H9 (cell line): ENCODE measurements around the gene DYNLRB1. TPM values are rescaled to one million over a fixed set of nuclear protein-coding genes. Genes with fewer than 3 reads are reported as not detected.
"Not testable (repeated sequence)": the region's sequence is repeated elsewhere in the genome, so short reads cannot be mapped to it uniquely, and the experiment has no call there.

ENCODE experiments used
- DNase-seq: peaks from one replicate; pipeline ENCODE4 v3.0.0-alpha.2; 2017
- H2AFZ ChIP-seq: one replicate; pipeline ENCODE4 v1.6.1; 2013; ENCODE audit warnings: mild to moderate bottlenecking, low read length, control low read depth, moderate library complexity
- H2AK5ac ChIP-seq: 2 replicates; pipeline ENCODE4 v1.6.1; 2013; ENCODE audit warnings: low read length, control low read depth, mixed read lengths; ENCODE audit not compliant: insufficient read length
- H2BK120ac ChIP-seq: one replicate; pipeline ENCODE4 v1.6.1; 2013; ENCODE audit warnings: low read depth, mild to moderate bottlenecking, low read length, control low read depth, inconsistent platforms; ENCODE audit not compliant: poor library complexity, severe bottlenecking
- H2BK12ac ChIP-seq: 2 replicates; pipeline ENCODE4 v1.6.1; 2013; ENCODE audit warnings: low read length, control low read depth, mixed read lengths, low read depth; ENCODE audit not compliant: insufficient read length
- H2BK15ac ChIP-seq: 2 replicates; pipeline ENCODE4 v1.6.1; 2013; ENCODE audit warnings: low read depth, low read length, control low read depth
- H2BK20ac ChIP-seq: one replicate; pipeline ENCODE4 v1.6.1; 2013; ENCODE audit warnings: low read depth, mild to moderate bottlenecking, low read length, control low read depth, inconsistent platforms; ENCODE audit not compliant: poor library complexity, severe bottlenecking
- H2BK5ac ChIP-seq: 2 replicates; pipeline ENCODE4 v1.6.1; 2013; ENCODE audit warnings: low read length, control low read depth, mixed read lengths; ENCODE audit not compliant: insufficient read length
- H3K14ac ChIP-seq: 2 replicates; pipeline ENCODE4 v1.6.1; 2013; ENCODE audit warnings: low read length, control low read depth; ENCODE audit not compliant: insufficient read depth
- H3K18ac ChIP-seq: 2 replicates; pipeline ENCODE4 v1.6.1; 2013; ENCODE audit warnings: low read depth, mild to moderate bottlenecking, mixed read lengths, low read length, control low read depth; ENCODE audit not compliant: insufficient read length
- H3K23ac ChIP-seq: 2 replicates; pipeline ENCODE4 v1.6.1; 2013; ENCODE audit warnings: low read length, control low read depth, mixed read lengths, low read depth; ENCODE audit not compliant: insufficient read length
- H3K23me2 ChIP-seq: 2 replicates; pipeline ENCODE4 v1.6.1; 2013; ENCODE audit warnings: low read depth, mild to moderate bottlenecking, mixed read lengths, low read length, control low read depth; ENCODE audit not compliant: insufficient read length, poor library complexity, severe bottlenecking
- H3K27ac ChIP-seq: 2 replicates; pipeline ENCODE4 v1.5.1; 2013; ENCODE audit warnings: low read length, control low read depth, mixed read lengths, low read depth; ENCODE audit not compliant: insufficient read length
- H3K27me3 ChIP-seq: 2 replicates; pipeline ENCODE4 v1.6.1; 2013; ENCODE audit warnings: low read length, control low read depth, inconsistent platforms; ENCODE audit not compliant: insufficient read depth
- H3K4ac ChIP-seq: 2 replicates; pipeline ENCODE4 v1.6.1; 2013; ENCODE audit warnings: low read depth, mild to moderate bottlenecking, control low read depth, inconsistent platforms, low read length, moderate library complexity
- H3K4me1 ChIP-seq: 2 replicates; pipeline ENCODE4 v1.6.1; 2013; ENCODE audit warnings: low read length, control low read depth, inconsistent platforms; ENCODE audit not compliant: insufficient read depth
- H3K4me2 ChIP-seq: 2 replicates; pipeline ENCODE4 v1.6.1; 2013; ENCODE audit warnings: low read length, control low read depth, mixed read lengths; ENCODE audit not compliant: insufficient read length, insufficient read depth
- H3K56ac ChIP-seq: 2 replicates; pipeline ENCODE4 v1.6.1; 2013; ENCODE audit warnings: low read depth, mild to moderate bottlenecking, mixed read lengths, low read length, control low read depth; ENCODE audit not compliant: insufficient read length
- H3K79me1 ChIP-seq: 2 replicates; pipeline ENCODE4 v1.6.1; 2013; ENCODE audit warnings: low read depth, mild to moderate bottlenecking, moderate library complexity, low read length, control low read depth, inconsistent platforms; ENCODE audit not compliant: insufficient read depth, poor library complexity, severe bottlenecking
- H3K79me2 ChIP-seq: 2 replicates; pipeline ENCODE4 v1.6.1; 2013; ENCODE audit warnings: low read length, control low read depth, inconsistent platforms; ENCODE audit not compliant: insufficient read depth
- H3K9ac ChIP-seq: 2 replicates; pipeline ENCODE4 v1.6.1; 2013; ENCODE audit warnings: low read length, control low read depth, mixed read lengths; ENCODE audit not compliant: insufficient read length; ENCODE audit errors: extremely low read depth
- H3K9me3 ChIP-seq: one replicate; pipeline ENCODE4 v1.6.1; 2013; ENCODE audit warnings: low read depth, low read length, inconsistent platforms; ENCODE audit not compliant: control insufficient read depth
- H3T11ph ChIP-seq: one replicate; pipeline ENCODE4 v1.6.1; 2013; ENCODE audit warnings: mild to moderate bottlenecking, low read length, control low read depth, inconsistent platforms
- H4K20me1 ChIP-seq: one replicate; pipeline ENCODE4 v1.6.1; 2013; ENCODE audit not compliant: control insufficient read depth, insufficient read length, insufficient read depth
- H4K5ac ChIP-seq: 2 replicates; pipeline ENCODE4 v1.6.1; 2013; ENCODE audit warnings: low read depth, mild to moderate bottlenecking, mixed read lengths, low read length, control low read depth; ENCODE audit not compliant: insufficient read length
- H4K8ac ChIP-seq: replicated peaks from 2 replicates; pipeline ENCODE4 v1.6.1; 2013; ENCODE audit warnings: low read length, control low read depth, mixed read lengths, low read depth; ENCODE audit not compliant: insufficient read length
- H4K91ac ChIP-seq: 2 replicates; pipeline ENCODE4 v1.6.1; 2013; ENCODE audit warnings: low read depth, mild to moderate bottlenecking, moderate library complexity, mixed read lengths, low read length, control low read depth; ENCODE audit not compliant: insufficient read length
- H3K27ac Mint-ChIP-seq, 3 experiments: 2 replicates in 2 of 3; 3 replicates in 1 of 3; pipeline ENCODE4 v1.8.0; 2020 to 2021; ENCODE audit warnings: mixed read lengths in 3 of 3, mild to moderate bottlenecking in 1 of 3, moderate library complexity in 1 of 3
- H3K27me3 Mint-ChIP-seq: 2 replicates; pipeline ENCODE4 v1.8.0; 2021; ENCODE audit warnings: low read depth, mild to moderate bottlenecking, moderate library complexity, mixed read lengths
- H3K36me3 Mint-ChIP-seq, 3 experiments: 2 replicates in 2 of 3; 3 replicates in 1 of 3; pipeline ENCODE4 v1.8.0; 2020 to 2021; ENCODE audit warnings: low read depth in 3 of 3, mixed read lengths in 3 of 3; ENCODE audit not compliant: insufficient read depth in 1 of 3
- H3K4me1 Mint-ChIP-seq, 2 experiments: 2 replicates each; pipeline ENCODE4 v1.8.0; 2020; ENCODE audit warnings: mixed read lengths in 2 of 2
- H3K4me3 Mint-ChIP-seq, 2 experiments: 2 replicates in 1 of 2; 3 replicates in 1 of 2; pipeline ENCODE4 v1.8.0; 2020 to 2021; ENCODE audit warnings: mild to moderate bottlenecking in 2 of 2, mixed read lengths in 2 of 2, moderate library complexity in 1 of 2
- H3K9me3 Mint-ChIP-seq, 2 experiments: 2 replicates in 1 of 2; 3 replicates in 1 of 2; pipeline ENCODE4 v1.8.0; 2020; ENCODE audit warnings: mild to moderate bottlenecking in 2 of 2, mixed read lengths in 2 of 2, moderate library complexity in 1 of 2
- CTCF ChIP-seq: fragments of 200-600 bp; sonication (generic); conservative IDR thresholded peaks from 3 replicates; pipeline ENCODE4 v1.8.0; 2021; ENCODE audit warnings: antibody characterized with exemption, mild to moderate bottlenecking
- WGBS: extraction: QIAGEN DNeasy Blood & Tissue Kit; methylation state at CpG from one replicate; pipeline ENCODE4 v1.1.7; 2013; ENCODE audit warnings: missing lambda C conversion rate, low lambda C conversion rate, mixed read lengths; ENCODE audit not compliant: insufficient read length; ENCODE audit errors: extremely low coverage; 5-methylcytosine and 5-hydroxymethylcytosine counted together
- total RNA-seq: library from RNA; stranded (reverse); gene quantifications from 2 replicates; pipeline ENCODE4 v1.2.1, GENCODE V29; 2021

DYNLRB1 gene
- total RNA-seq, 1 experiment from 2014 or later: 200 TPM

- Histone ChIP-seq H2AFZ (no peak overlapping the region), H3K18ac (no peak overlapping the region), H3K9me3 (no peaks in the 10 kb centered on the region), H2BK20ac (no peak overlapping the region), H3K27ac (no peak overlapping the region), H3K4me2 (no peak overlapping the region), H3K9ac (no peak overlapping the region), H4K20me1 (no peaks in the 10 kb centered on the region), H4K91ac (no peak overlapping the region), H2BK120ac (no peak overlapping the region), H3K14ac (no peak overlapping the region), H3K27me3 (no peaks in the 10 kb centered on the region), H3K23me2 (no peaks in the 10 kb centered on the region), H3K4me1 (no peaks in the 10 kb centered on the region), H2BK5ac (no peak overlapping the region), H3K56ac (no peak overlapping the region), H3T11ph (no peak overlapping the region), H3K79me2 (no peaks in the 10 kb centered on the region), H3K79me1 (no peaks in the 10 kb centered on the region), H4K8ac (no peak overlapping the region), H2AK5ac (no peak overlapping the region), H2BK12ac (no peak overlapping the region), H3K4ac (no peak overlapping the region), H4K5ac (no peak overlapping the region), H3K23ac (no peak overlapping the region), H2BK15ac (no peak overlapping the region)
- WGBS: no CpG with 5 or more reads among the region's 1 CpG
- Mint-ChIP-seq H3K27me3 (no peaks in the 10 kb centered on the region), H3K4me1 (no peaks in the 10 kb centered on the region), H3K27ac (no peak overlapping the region), H3K9me3 (peaks cover 0 to 2% of the 10 kb centered on the region in 2 experiments; a peak in 2 of 5 replicates), H3K4me3 (no peak overlapping the region), H3K36me3 (peaks cover 44 to 77% (median 77%) of the 10 kb centered on the region in 3 experiments)
- TF ChIP-seq CTCF: no peak
- DNase-seq: no peak
Measured at GRCh38 chr20:34495916-34496315, 20.3 kb upstream of the DYNLRB1 start.

GRCh38 chr20:34497596-34497995 is 18.6 kb upstream of the DYNLRB1 start:
- H3K9me3 Mint-ChIP-seq, H3K79me1 ChIP-seq, H3K27me3 ChIP-seq, H3K18ac ChIP-seq, H3K4ac ChIP-seq, H3K23me2 ChIP-seq, H3K14ac ChIP-seq, H2BK20ac ChIP-seq, H3K56ac ChIP-seq, H3K4me1 Mint-ChIP-seq, H2BK120ac ChIP-seq, H3K79me2 ChIP-seq, H3K27me3 Mint-ChIP-seq, H3K4me3 Mint-ChIP-seq, H4K8ac ChIP-seq, H4K20me1 ChIP-seq, H2BK12ac ChIP-seq, H4K5ac ChIP-seq, H3K4me2 ChIP-seq, H3K23ac ChIP-seq, DNase-seq, H3T11ph ChIP-seq, H2BK5ac ChIP-seq, H3K9ac ChIP-seq, H4K91ac ChIP-seq, H2AK5ac ChIP-seq, H2AFZ ChIP-seq, H2BK15ac ChIP-seq, H3K27ac ChIP-seq, H3K9me3 ChIP-seq, H3K4me1 ChIP-seq: not testable (repeated sequence)
- no CpG with 5 or more reads among the region's 6 CpGs for WGBS
- Mint-ChIP-seq H3K27ac (0 out of 7 replicates have a peak overlapping the region, but pooled peaks of 1 of the 3 experiments have one; percentile 1), H3K36me3 (peaks cover 41 to 73% (median 72%) of the 10 kb centered on the region in 3 experiments)
